Retinal pigment epithelial cell (primary cell): ENCODE results near the gene CRELD2.
A peak's percentile ranks its signal among the peaks of the same experiment; 100 is the strongest.

Experiments used
- DNase-seq: peaks from one replicate; pipeline ENCODE4 v3.0.0-alpha.2; 2010; ENCODE audit warnings: low read depth
- H3K4me3 ChIP-seq: 2 replicates; pipeline ENCODE4 v1.5.1; 2011; ENCODE audit warnings: mild to moderate bottlenecking, low read length, control low read depth, moderate library complexity
- TF ChIP-seq, protein P1 (sequence below): conservative IDR thresholded peaks from 2 replicates; pipeline ENCODE4 v1.5.1; 2011; ENCODE audit warnings: low read depth, low read length, control low read depth, inconsistent platforms

Gene CRELD2

DNA sequence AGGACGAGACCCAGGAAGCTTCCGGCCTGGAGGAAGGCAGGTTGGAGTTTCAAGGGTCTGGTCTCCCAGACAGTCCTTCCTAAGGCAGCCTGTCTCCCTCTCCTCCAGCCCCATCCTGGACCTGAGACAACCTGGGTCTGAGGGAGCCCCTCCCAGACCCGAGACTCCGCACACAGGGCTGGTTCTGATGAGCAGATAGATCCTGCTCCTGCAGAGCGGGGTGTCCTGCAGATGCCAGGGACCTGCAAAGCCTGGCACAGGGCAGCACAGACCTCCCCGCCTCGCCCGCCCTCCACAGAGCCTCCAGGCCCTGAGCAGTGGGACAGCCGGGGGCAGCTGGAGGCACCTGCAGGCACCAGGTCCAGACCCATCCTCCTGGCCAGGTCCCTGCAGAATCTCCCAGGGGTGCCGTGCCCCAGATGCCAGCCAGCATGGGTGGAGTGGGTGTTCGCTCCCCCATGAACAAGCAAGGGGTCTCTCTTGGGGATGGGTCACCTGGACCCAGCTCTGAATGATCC lies 49.9 kb downstream of the CRELD2 start:
- no peak overlapping the region for H3K4me3 ChIP-seq
- DNase-seq: no peak
- TF ChIP-seq, protein P1, sequence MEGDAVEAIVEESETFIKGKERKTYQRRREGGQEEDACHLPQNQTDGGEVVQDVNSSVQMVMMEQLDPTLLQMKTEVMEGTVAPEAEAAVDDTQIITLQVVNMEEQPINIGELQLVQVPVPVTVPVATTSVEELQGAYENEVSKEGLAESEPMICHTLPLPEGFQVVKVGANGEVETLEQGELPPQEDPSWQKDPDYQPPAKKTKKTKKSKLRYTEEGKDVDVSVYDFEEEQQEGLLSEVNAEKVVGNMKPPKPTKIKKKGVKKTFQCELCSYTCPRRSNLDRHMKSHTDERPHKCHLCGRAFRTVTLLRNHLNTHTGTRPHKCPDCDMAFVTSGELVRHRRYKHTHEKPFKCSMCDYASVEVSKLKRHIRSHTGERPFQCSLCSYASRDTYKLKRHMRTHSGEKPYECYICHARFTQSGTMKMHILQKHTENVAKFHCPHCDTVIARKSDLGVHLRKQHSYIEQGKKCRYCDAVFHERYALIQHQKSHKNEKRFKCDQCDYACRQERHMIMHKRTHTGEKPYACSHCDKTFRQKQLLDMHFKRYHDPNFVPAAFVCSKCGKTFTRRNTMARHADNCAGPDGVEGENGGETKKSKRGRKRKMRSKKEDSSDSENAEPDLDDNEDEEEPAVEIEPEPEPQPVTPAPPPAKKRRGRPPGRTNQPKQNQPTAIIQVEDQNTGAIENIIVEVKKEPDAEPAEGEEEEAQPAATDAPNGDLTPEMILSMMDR: no peak

GRCh38 chr22:49968831-49969661 lies 50.6 kb downstream of the CRELD2 start:
- TF ChIP-seq, protein P1: no peak
- H3K4me3 ChIP-seq: no peak overlapping the region
- DNase-seq: no peak

GRCh38 chr22:49969751-49970527 lies 51.5 kb downstream of the CRELD2 start:
- H3K4me3 ChIP-seq: no peak overlapping the region
- TF ChIP-seq, protein P1: no peak
- DNase-seq: no peak

DNA sequence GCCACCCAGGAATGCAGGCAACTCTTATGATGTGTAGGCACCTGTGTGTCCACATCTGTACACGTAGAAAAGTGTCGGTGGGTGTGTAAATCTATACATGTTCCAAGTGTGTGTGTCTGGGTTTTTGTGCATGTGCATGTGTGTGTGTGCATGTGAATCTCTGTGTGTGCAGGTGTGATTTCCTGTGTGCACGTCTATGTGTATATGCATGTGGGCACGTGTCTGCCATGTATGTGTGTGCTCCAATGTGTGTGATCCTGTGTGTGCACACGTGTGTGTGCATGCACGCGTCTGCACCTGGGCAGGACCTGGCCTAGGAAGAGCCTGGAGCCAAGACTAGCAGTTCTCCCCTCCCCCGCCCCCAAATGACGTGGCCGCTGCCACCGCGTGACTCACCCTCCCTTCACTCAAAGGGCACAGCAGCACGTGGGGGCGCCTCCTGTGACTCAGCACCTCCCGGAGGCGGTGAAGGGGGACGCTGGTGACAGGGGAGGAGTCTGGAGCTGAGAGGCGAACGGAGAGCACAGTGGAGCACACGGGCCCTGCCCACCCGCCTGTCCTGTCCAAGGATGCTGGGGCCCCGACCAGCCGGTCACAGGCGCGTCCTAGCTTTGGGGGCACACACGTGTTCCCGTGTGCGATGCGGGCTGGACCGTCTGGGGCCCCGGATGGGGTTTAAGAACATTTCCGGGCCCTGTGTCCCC lies 52.2 kb downstream of the CRELD2 start:
- peak; percentile 91 for DNase-seq
- TF ChIP-seq, protein P1: no peak
- peak overlapping the region; percentile 41 for H3K4me3 ChIP-seq

GRCh38 chr22:49971232-49972162 lies 53.1 kb downstream of the CRELD2 start:
- TF ChIP-seq, protein P1: no peak
- DNase-seq: no peak
- peak overlapping the region; percentile 41 for H3K4me3 ChIP-seq
